HEK293T (cell line): ENCODE data around the gene HMCES.

Source experiments
- CTCF ChIA-PET: fragments of 350-600 bp; formaldehyde crosslinking; extraction: SDS; loops from one replicate; lab custom pipeline; 2021; ENCODE audit warnings: antibody characterized with exemption, inconsistent platforms; lab: Yijun Ruan, JAX
- POLR2A ChIA-PET: fragments of 350-600 bp; formaldehyde crosslinking; extraction: SDS; loops from one replicate; lab custom pipeline; 2020; ENCODE audit warnings: antibody characterized with exemption, inconsistent platforms; lab: Yijun Ruan, JAX
- DNase-seq: peaks from one replicate; pipeline ENCODE4 v3.0.0; 2012; ENCODE audit warnings: mixed read lengths; ENCODE audit errors: extremely low spot score
- ARNT ChIP-seq: fragments of 450-650 bp; IDR thresholded peaks from 2 replicates; pipeline ENCODE4 v1.6.1; 2017; ENCODE audit warnings: mild to moderate bottlenecking
- BHLHE40 ChIP-seq: fragments of 450-650 bp; IDR thresholded peaks from 2 replicates; pipeline ENCODE4 v1.6.1; 2016; ENCODE audit warnings: mild to moderate bottlenecking, moderate library complexity, borderline replicate concordance
- CTBP1 ChIP-seq: fragments of 450-650 bp; IDR thresholded peaks from 2 replicates; pipeline ENCODE4 v1.6.1; 2016; ENCODE audit warnings: borderline replicate concordance
- ELF4 ChIP-seq: fragments of 450-650 bp; IDR thresholded peaks from 2 replicates; pipeline ENCODE4 v1.6.1; 2017; ENCODE audit warnings: antibody characterized with exemption
- FOXA1 ChIP-seq: fragments of 450-650 bp; IDR thresholded peaks from 2 replicates; pipeline ENCODE4 v1.6.1; 2016; ENCODE audit warnings: mild to moderate bottlenecking
- FOXK2 ChIP-seq: fragments of 450-650 bp; IDR thresholded peaks from 2 replicates; pipeline ENCODE4 v1.6.1; 2016; ENCODE audit warnings: mild to moderate bottlenecking
- FOXM1 ChIP-seq: fragments of 450-650 bp; IDR thresholded peaks from 2 replicates; pipeline ENCODE4 v1.6.1; 2017; ENCODE audit warnings: mild to moderate bottlenecking, borderline replicate concordance
- HDGF ChIP-seq: fragments of 450-650 bp; IDR thresholded peaks from 2 replicates; pipeline ENCODE4 v1.6.1; 2017; ENCODE audit warnings: antibody characterized with exemption, borderline replicate concordance
- L3MBTL2 ChIP-seq: fragments of 450-650 bp; conservative IDR thresholded peaks from 2 replicates; pipeline ENCODE4 v1.6.1; 2016; ENCODE audit warnings: mild to moderate bottlenecking
- LEF1 ChIP-seq: fragments of 450-650 bp; IDR thresholded peaks from 2 replicates; pipeline ENCODE4 v1.6.1; 2017; ENCODE audit warnings: mild to moderate bottlenecking, borderline replicate concordance
- NFRKB ChIP-seq: fragments of 450-650 bp; IDR thresholded peaks from 2 replicates; pipeline ENCODE4 v1.6.1; 2016; ENCODE audit warnings: mild to moderate bottlenecking, moderate library complexity
- SP1 ChIP-seq: fragments of 450-650 bp; IDR thresholded peaks from 2 replicates; pipeline ENCODE4 v1.6.1; 2017
- SUZ12 ChIP-seq: fragments of 450-650 bp; IDR thresholded peaks from 2 replicates; pipeline ENCODE4 v1.6.1; 2016; ENCODE audit warnings: mild to moderate bottlenecking
- TARDBP ChIP-seq: fragments of 450-650 bp; IDR thresholded peaks from 2 replicates; pipeline ENCODE4 v1.6.1; 2016
- ZNF384 ChIP-seq: fragments of 450-650 bp; IDR thresholded peaks from 2 replicates; pipeline ENCODE4 v1.6.1; 2016
- TF ChIP-seq, protein P1 (sequence below): fragments of 450-650 bp; IDR thresholded peaks from 2 replicates; pipeline ENCODE4 v1.6.1; 2016

The HMCES gene

DNA sequence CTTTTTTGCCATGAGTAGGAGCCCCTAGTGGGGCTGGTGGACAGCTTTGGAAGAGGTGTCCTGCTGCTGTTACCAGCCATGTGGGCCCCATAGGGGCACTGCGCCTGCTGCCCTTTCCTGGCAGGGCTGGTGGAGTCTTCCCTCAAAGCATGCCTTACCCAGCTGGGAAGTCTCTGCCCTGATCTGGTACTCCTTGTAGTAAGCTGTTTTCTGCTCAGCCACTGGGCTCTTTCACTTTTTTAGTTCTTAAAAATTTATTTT, 26.2 kb downstream of the HMCES start:
- TF ChIP-seq FOXA1, result no peak
- TF ChIP-seq ARNT, result no peak
- no peak for TF ChIP-seq TARDBP
- TF ChIP-seq LEF1, result no peak
- no peak for TF ChIP-seq CTBP1
- TF ChIP-seq, protein P1, sequence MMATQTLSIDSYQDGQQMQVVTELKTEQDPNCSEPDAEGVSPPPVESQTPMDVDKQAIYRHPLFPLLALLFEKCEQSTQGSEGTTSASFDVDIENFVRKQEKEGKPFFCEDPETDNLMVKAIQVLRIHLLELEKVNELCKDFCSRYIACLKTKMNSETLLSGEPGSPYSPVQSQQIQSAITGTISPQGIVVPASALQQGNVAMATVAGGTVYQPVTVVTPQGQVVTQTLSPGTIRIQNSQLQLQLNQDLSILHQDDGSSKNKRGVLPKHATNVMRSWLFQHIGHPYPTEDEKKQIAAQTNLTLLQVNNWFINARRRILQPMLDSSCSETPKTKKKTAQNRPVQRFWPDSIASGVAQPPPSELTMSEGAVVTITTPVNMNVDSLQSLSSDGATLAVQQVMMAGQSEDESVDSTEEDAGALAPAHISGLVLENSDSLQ, result no peak
- TF ChIP-seq FOXM1, result no peak
- no peak for TF ChIP-seq FOXK2
- POLR2A ChIA-PET, result interaction anchor here (1.0 to 1.2 kb wide), 3 partner anchors 9 to 21 kb away, joined by 3 read pairs; a partner anchor contains a TSS
- CTCF ChIA-PET, result interaction anchor here (1.4 kb wide), 1 partner anchor 11 kb away, joined by 3 read pairs; a partner anchor contains a TSS
- no peak for DNase-seq

- TF ChIP-seq ARNT (no peak), TARDBP (no peak), CTBP1 (no peak), ZNF384 (no peak)
- ChIA-PET POLR2A (interaction anchor here (1.2 to 1.4 kb wide), 2 partner anchors 10 to 11 kb away, joined by 3 read pairs; a partner anchor contains a TSS), CTCF (interaction anchor here (1.4 kb wide), 1 partner anchor 10 kb away, joined by 3 read pairs; a partner anchor contains a TSS)
- no peak for DNase-seq
These were observed 27.0 kb downstream of the HMCES start for GRCh38 chr3:129305592-129306091.

GRCh38 chr3:129308636-129309035, 30.0 kb downstream of the HMCES start:
- ChIA-PET POLR2A (interaction anchor here (1.0 kb wide), 1 partner anchor 29 kb away, joined by 3 read pairs; no protein-coding TSS in a partner anchor), CTCF (no interaction called here)
- no peak for DNase-seq
- no peak for TF ChIP-seq FOXK2
- no peak for TF ChIP-seq BHLHE40
- TF ChIP-seq HDGF, result no peak
- TF ChIP-seq NFRKB, result no peak
- no peak for TF ChIP-seq TARDBP
- no peak for TF ChIP-seq L3MBTL2
- TF ChIP-seq SP1, result no peak
- TF ChIP-seq ZNF384, result no peak
- TF ChIP-seq SUZ12, result no peak
- no peak for TF ChIP-seq FOXM1
- TF ChIP-seq ELF4, result no peak
- no peak for TF ChIP-seq FOXA1
- TF ChIP-seq, protein P1, result no peak
- no peak for TF ChIP-seq CTBP1
- no peak for TF ChIP-seq LEF1
- TF ChIP-seq ARNT, result no peak

DNA sequence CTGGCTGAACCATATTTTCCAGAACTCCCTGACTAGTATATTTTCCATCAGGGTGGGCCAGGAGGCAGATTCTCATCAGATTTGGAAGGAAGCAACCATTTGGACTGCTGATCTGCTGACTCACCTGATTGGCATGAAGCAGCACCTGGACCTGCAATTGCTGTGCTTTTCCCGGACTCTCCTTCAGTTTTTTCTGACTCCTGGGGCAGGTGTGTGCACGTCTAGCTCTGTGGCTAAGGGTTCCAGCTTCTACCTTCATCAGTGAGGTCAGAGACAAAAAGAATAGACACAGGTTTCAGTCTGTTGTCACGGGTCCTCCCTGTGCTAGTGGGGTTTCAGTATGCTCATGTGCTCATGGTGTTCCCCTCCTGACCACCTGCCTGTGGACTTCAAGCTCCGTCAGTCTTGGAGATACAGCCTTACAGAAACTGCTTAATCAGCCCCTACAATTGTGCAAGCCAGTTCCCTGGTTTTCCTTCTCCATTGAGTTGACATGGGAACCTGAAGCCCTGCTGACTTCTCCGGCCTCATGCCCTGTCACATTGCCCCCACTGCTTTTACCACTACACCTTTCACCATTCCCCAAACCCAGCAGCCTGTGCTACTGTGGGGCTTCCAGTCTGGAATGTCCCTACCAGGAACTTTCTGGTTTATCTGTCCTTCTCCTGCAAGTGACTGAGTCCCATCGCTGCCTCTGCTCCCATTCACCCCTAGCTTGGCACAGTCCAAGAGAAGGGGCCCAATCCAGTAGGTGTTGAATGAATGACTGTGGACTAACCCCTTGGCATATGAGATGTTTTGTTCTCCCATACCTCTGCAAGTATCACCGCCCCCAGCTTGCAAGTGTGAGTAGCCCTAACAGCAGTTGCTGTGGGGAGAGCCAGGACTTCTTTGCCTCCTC, 31.7 kb downstream of the HMCES start:
- DNase-seq, result no peak
- no peak for TF ChIP-seq ARNT
- TF ChIP-seq ELF4, result no peak
- no peak for TF ChIP-seq NFRKB
- no peak for TF ChIP-seq TARDBP
- TF ChIP-seq SUZ12, result no peak
- POLR2A ChIA-PET, result interaction anchor here (0.8 kb wide), 1 partner anchor 36 kb away, joined by 3 read pairs; no protein-coding TSS in a partner anchor
- CTCF ChIA-PET, result no interaction called here

GRCh38 chr3:129311054-129311902, 32.6 kb downstream of the HMCES start:
- TF ChIP-seq L3MBTL2 (no peak), ELF4 (no peak), ZNF384 (no peak), LEF1 (no peak), FOXM1 (no peak), FOXK2 (no peak), HDGF (no peak), FOXA1 (no peak), ARNT (no peak), SP1 (no peak), BHLHE40 (no peak), TARDBP (no peak), CTBP1 (no peak), NFRKB (no peak)
- TF ChIP-seq, protein P1, result no peak
- ChIA-PET POLR2A (interaction anchor here (0.8 kb wide), 1 partner anchor 37 kb away, joined by 3 read pairs; no protein-coding TSS in a partner anchor), CTCF (no interaction called here)
- no peak for DNase-seq
